ENCODE data around the gene MB.
"Not testable (repeated sequence)": the region's sequence is repeated elsewhere in the genome, so short reads cannot be mapped to it uniquely, and the experiment has no call there.

MB gene

GRCh38 chr22:35617137-35617755 lies at the start of gene MB:
MB (minus strand) TSS chr22:35617329; CDS start chr22:35617257, 72 bp downstream.
- FAIRE-seq: no peak

- FAIRE-seq: not testable (repeated sequence)
Measured at GRCh38 chr22:35666699-35667098, 49.6 kb upstream of the MB start.

GRCh38 chr22:35664955-35665587 lies 47.9 kb upstream of the MB start:
- FAIRE-seq: no peak

- no peak for FAIRE-seq
Measured at GRCh38 chr22:35663371-35663770, 46.2 kb upstream of the MB start.

GRCh38 chr22:35662914-35663313 lies 45.8 kb upstream of the MB start:
- no peak for FAIRE-seq

- no peak for FAIRE-seq
Measured at GRCh38 chr22:35661464-35661863, 44.3 kb upstream of the MB start.

GRCh38 chr22:35660291-35661127 lies 43.4 kb upstream of the MB start:
- no peak for FAIRE-seq

- FAIRE-seq: no peak
Measured at GRCh38 chr22:35657571-35658312, 40.6 kb upstream of the MB start.

- FAIRE-seq: no peak
Measured at GRCh38 chr22:35656284-35656752, 39.2 kb upstream of the MB start.

- FAIRE-seq: no peak
Measured at GRCh38 chr22:35653824-35654223, 36.7 kb upstream of the MB start.

- no peak for FAIRE-seq
Measured at GRCh38 chr22:35651085-35651484, 34.0 kb upstream of the MB start.

- FAIRE-seq: no peak
Measured at GRCh38 chr22:35649636-35650250, 32.6 kb upstream of the MB start.

- FAIRE-seq: no peak
Measured at GRCh38 chr22:35649026-35649553, 32.0 kb upstream of the MB start.

- peak; percentile 82 for FAIRE-seq
Measured at GRCh38 chr22:35648066-35649025, 31.2 kb upstream of the MB start, which contains the start of gene APOL6. APOL6 (plus strand) TSS chr22:35648446; CDS start chr22:35656426, 7,980 bp downstream.

- FAIRE-seq: no peak
Measured at GRCh38 chr22:35645646-35646045, 28.5 kb upstream of the MB start.

- FAIRE-seq: no peak
Measured at GRCh38 chr22:35643991-35644390, 26.9 kb upstream of the MB start.

- FAIRE-seq: no peak
Measured at GRCh38 chr22:35642305-35642741, 25.2 kb upstream of the MB start.

- no peak for FAIRE-seq
Measured at GRCh38 chr22:35641494-35642120, 24.5 kb upstream of the MB start.

GRCh38 chr22:35638410-35638809 lies 21.3 kb upstream of the MB start:
- FAIRE-seq: no peak

- FAIRE-seq: no peak
Measured at GRCh38 chr22:35638001-35638400, 20.9 kb upstream of the MB start.

Measured in A204.1 (cell line).